Activated naive CD8-positive, alpha-beta T cell treated with anti-CD3 and anti-CD28 coated beads, Interleukin-2, amount 50 U/mL, for 24 hours (primary cell): ENCODE results near the gene NEDD4L.
"Not testable (repeated sequence)": the region's sequence is repeated elsewhere in the genome, so short reads cannot be mapped to it uniquely, and the experiment has no call there.

Experiments used
- ATAC-seq: fragments of 150-1000 bp; cut with Tn5 transposase; one replicate; pipeline ENCODE4 v1.10.0; 2021
- DNase-seq: peaks from one replicate; pipeline ENCODE4 v3.0.0; 2021
- H3K27ac Mint-ChIP-seq: one replicate; pipeline ENCODE4 v1.8.0; 2021; ENCODE audit warnings: mild to moderate bottlenecking, mixed read lengths
- H3K27me3 Mint-ChIP-seq: one replicate; pipeline ENCODE4 v1.8.0; 2021; ENCODE audit warnings: mixed read lengths
- H3K36me3 Mint-ChIP-seq: one replicate; pipeline ENCODE4 v1.8.0; 2021; ENCODE audit warnings: low read depth, mixed read lengths
- H3K4me1 Mint-ChIP-seq: one replicate; pipeline ENCODE4 v1.8.0; 2021; ENCODE audit warnings: mixed read lengths
- H3K4me3 Mint-ChIP-seq: one replicate; pipeline ENCODE4 v1.8.0; 2021; ENCODE audit warnings: mild to moderate bottlenecking, moderate library complexity, mixed read lengths
- H3K9me3 Mint-ChIP-seq: one replicate; pipeline ENCODE4 v1.8.0; 2021; ENCODE audit warnings: mixed read lengths

The NEDD4L gene

DNA sequence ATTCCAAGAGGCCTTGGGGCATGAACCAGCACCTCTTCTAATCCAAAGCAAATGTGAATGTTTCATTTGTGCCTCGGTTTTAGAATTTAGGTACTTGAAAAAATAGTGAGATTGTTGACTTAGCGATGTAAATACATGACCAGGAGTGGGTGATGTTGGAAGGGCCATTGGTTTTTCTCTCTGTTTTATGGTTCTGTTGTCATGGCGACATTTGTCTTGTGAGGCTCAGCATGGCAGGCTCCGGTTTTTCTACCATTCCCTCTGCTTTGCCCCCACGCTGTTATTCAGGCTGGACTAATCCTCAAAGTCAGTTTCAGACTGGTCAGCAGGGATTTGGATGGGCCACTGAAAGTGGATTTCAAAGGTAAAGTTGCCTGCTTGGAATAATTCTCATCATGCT, 329.5 kb downstream of the NEDD4L start:
- Mint-ChIP-seq H3K27me3 (no peaks in the 10 kb centered on the region), H3K4me1 (no peaks in the 10 kb centered on the region), H3K27ac (no peak overlapping the region), H3K36me3 (peaks cover 10% of the 10 kb centered on the region), H3K4me3 (no peak overlapping the region), H3K9me3 (no peaks in the 10 kb centered on the region)
- no peak for DNase-seq
- no peak for ATAC-seq

DNA sequence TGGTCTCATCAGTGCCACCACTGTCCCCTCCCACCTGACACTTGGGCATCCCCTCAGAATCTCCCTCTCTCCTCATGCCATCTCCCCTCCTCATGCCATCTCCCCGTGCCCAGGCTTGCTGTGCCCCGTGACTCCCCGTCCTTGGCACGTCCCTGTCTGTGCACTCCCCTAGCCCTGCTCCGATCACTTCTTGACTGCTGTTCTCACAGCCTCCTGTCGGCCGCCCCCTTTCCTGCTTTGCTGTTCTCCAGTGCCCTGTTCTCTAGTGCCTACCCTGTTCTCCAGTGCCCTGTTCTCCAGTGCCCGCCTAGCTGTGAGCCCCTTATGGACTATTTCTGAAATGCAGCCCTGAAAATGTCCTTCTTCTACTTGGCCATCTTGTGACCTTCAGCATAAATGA, 331.0 kb downstream of the NEDD4L start:
- Mint-ChIP-seq H3K4me1 (no peaks in the 10 kb centered on the region), H3K27ac (no peak overlapping the region), H3K36me3 (peaks cover 10% of the 10 kb centered on the region), H3K27me3 (no peaks in the 10 kb centered on the region), H3K4me3 (no peak overlapping the region), H3K9me3 (no peaks in the 10 kb centered on the region)
- DNase-seq (no peak), ATAC-seq (no peak)

DNA sequence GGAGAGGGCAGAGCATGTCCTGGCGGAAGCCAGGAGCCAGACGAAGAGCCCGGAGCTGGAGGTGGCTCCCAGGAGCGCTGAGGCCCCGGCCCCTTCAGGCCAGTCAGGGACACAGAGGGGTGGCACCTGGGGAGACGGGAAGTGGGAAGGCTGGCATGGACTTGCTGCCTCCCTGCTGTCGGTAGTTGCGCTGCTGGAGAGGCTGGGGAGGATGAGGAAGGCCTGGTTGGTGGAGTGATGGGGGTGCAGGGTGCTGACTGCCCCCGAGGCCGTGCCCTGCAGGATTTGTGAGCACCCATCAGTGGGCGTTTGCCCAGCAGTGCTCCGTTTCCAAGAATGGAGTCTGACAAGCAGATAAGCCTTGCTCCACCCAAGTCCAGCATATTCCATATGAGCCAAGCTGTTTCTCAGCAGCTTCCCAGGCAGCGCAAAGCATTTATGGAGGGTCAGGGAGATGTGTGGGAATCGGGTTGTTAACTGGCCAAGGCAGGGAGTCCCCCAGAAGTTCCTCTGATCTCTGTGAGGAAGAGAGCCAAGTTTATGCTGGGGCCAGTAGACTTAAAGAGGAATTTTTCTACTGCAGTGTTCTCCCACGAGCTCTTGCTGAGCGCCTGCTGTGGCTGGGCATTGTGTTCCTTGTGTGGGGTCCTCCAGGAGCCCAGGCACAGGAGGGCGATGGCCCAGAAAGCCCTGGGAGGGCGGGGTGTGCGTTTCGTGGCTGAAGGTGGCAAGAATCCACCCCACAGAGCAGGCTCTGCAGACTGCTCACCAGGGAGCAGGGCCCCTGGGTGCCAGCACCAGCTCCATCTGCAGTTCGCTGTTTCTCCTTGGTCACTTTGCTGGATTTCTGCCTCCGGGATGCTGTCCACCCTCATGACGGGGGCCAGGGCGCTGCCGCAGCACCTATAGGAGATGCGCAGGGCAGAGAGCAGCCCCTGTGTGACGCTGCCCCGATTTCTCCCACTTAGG, 334.7 kb downstream of the NEDD4L start:
- ATAC-seq (no peak), DNase-seq (no peak)
- Mint-ChIP-seq H3K27ac (no peak overlapping the region), H3K27me3 (no peaks in the 10 kb centered on the region), H3K9me3 (no peaks in the 10 kb centered on the region), H3K4me1 (no peaks in the 10 kb centered on the region), H3K36me3 (peaks cover 2% of the 10 kb centered on the region), H3K4me3 (no peak overlapping the region)

DNA sequence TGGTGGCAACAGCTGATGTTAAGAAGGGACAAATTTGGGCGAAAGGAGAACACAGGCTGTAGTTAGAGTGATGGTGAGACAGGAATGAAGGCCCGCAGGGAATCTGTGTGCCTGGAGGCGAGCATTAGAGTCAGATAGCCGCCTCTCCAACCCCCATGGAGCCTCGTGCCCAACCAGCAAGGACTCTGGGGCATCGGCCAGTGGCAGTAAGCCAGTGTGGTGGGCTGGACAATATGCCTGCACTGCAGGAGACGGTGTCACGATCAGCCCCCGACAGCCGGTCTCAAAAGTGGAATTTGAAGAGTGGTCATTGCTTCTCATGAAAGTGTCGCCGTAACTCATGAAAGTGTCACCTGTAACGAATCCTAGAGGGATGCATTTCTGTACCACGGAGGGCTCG, 335.4 kb downstream of the NEDD4L start:
- no peak overlapping the region for H3K27ac Mint-ChIP-seq
- no peaks in the 10 kb centered on the region for H3K9me3 Mint-ChIP-seq
- no peaks in the 10 kb centered on the region for H3K27me3 Mint-ChIP-seq
- ATAC-seq (no peak), DNase-seq (no peak)
- no peak overlapping the region for H3K4me3 Mint-ChIP-seq
- peaks cover 2% of the 10 kb centered on the region for H3K36me3 Mint-ChIP-seq
- no peaks in the 10 kb centered on the region for H3K4me1 Mint-ChIP-seq

DNA sequence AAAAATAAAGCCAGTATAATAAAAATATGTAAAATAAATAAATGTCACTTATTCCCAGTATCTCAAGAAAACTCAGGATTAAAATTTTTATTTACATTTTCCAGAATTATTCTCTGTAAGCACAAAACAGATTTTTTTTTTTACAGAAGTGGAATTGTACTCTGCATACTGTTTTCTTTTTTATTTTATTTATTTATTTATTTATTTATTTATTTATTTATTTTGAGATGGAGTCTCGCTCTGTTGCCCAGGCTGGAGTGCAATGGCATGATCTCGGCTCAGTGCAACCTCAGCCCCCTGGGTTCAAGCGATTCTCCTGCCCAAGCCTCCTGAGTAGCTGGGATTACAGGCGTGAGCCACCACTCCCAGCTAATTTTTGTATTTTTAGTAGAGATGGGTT, 336.1 kb downstream of the NEDD4L start:
- H3K9me3 Mint-ChIP-seq, H3K4me3 Mint-ChIP-seq, H3K36me3 Mint-ChIP-seq, ATAC-seq, H3K27me3 Mint-ChIP-seq, H3K4me1 Mint-ChIP-seq, DNase-seq, H3K27ac Mint-ChIP-seq: not testable (repeated sequence)

DNA sequence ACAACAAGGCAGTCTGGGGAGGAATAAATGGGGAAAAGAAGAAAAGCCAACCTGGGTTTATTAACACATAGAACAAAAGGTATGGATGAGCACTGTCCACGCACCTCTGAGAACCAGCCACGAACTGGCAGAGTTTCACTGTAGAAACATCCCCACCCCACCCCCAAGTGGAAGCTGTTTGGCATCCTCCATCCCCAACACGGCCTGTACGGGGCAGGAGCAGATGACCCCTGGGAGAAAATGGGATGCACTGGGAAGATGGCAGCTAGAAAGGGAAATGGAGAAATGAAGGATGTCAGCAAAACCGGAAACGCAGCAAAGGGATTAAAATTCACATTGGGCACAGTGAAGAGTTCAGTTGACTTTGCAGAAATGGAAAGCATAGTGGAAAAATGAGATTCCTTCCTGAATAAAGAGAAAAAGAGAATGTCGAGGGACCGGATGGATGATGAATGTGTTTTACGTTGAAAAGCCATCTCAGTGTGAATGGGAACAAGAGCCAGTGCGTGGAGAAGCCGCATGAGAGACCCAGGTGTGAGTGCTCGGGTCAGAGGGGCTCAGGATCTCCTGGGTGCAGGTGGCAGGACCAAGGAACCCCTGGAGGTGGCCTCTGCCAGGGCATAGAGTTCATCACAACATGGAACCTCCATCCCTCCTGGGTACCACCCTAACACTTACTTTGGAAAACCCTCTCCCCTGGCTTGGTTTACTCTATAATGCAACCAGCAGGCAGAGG, 337.8 kb downstream of the NEDD4L start:
- ATAC-seq (no peak), DNase-seq (no peak)
- peaks cover 2% of the 10 kb centered on the region for H3K36me3 Mint-ChIP-seq
- no peaks in the 10 kb centered on the region for H3K9me3 Mint-ChIP-seq
- H3K4me3 Mint-ChIP-seq, result no peak overlapping the region
- no peaks in the 10 kb centered on the region for H3K4me1 Mint-ChIP-seq
- no peaks in the 10 kb centered on the region for H3K27me3 Mint-ChIP-seq
- H3K27ac Mint-ChIP-seq, result no peak overlapping the region

DNA sequence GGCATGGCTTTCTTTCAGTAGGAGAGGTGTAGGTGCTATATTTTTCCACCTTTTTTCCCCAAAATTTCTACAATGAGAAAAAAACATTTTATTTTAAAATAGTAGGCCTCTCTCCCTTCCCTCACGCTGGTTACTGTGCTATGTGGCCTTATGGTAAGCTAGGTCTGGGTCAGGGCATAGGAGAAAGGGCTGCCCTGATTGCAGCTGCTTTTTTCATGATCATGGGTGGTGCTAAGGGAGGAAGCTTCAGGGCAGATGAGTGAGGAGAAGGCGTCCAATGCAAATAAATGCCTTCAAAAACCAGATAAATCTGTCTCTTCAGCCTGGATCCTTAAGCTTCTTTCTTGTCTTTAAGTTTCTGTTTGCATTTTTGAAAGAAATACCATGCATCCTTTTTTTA, 338.4 kb downstream of the NEDD4L start:
- H3K4me3 Mint-ChIP-seq, result no peak overlapping the region
- ATAC-seq (no peak), DNase-seq (no peak)
- H3K9me3 Mint-ChIP-seq, result no peaks in the 10 kb centered on the region
- H3K27ac Mint-ChIP-seq, result no peak overlapping the region
- no peaks in the 10 kb centered on the region for H3K4me1 Mint-ChIP-seq
- H3K27me3 Mint-ChIP-seq, result no peaks in the 10 kb centered on the region
- peaks cover 2% of the 10 kb centered on the region for H3K36me3 Mint-ChIP-seq

DNA sequence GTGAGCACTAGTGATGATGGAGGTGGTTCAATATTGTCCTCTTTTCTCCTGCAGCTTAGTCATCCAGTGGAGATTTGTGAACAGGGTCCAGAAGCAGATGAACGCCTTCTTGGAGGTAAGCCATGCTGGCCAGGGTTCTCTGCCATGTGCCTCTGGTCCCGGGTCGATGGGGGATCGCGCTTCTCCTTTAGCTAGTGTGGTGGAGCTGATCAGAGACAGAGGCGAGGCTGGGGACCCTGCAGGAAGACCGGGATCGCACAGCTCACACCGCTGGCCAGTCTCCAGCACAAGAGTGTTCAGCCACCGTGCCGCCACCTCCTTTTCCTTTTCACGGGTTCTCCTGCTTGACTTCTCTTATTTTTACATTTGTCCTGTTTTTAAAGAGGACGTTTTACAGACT, 341.4 kb downstream of the NEDD4L start:
- Mint-ChIP-seq H3K36me3 (peaks cover 2% of the 10 kb centered on the region), H3K4me1 (no peaks in the 10 kb centered on the region), H3K9me3 (no peaks in the 10 kb centered on the region), H3K27me3 (no peaks in the 10 kb centered on the region), H3K4me3 (no peak overlapping the region), H3K27ac (no peak overlapping the region)
- ATAC-seq (no peak), DNase-seq (no peak)

DNA sequence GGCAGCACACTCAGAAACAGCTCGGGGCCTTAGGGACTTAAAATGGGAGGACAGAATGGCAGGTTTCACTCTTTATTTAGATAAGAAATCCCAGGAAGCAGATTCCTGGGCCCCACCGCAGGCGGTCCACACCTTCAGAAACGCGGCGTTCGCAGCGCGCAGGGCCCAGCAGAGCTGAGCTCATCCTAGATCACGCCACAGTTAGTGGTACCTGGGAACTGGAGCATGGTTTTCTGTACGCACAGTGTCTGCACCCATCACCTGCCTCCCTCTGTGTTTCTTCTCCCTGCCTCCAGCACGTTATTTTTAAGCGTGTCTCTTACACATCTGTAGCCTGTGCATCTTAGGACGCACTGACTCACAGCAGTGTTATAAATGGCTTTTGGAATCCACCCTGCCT, 342.8 kb downstream of the NEDD4L start:
- no peak overlapping the region for H3K27ac Mint-ChIP-seq
- H3K9me3 Mint-ChIP-seq, result no peaks in the 10 kb centered on the region

DNA sequence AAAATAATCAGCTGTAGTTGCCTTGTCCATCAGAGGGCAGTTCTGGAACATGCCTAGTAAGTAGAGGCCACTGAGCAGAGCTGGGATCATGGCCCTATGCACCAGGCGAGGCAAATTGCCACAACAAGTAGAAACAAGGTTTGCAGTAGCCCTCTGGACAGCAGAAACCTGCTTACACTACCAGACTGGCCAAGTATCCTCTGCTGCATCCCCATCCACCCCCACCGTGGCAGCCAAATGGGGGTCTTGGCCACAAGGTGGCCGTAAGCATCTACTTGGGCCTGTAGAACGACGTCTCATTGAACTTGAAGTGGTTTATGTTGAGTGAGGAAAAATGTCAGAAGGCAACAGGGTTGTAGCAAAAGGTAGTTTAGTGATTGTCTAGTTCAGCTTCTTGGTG, 343.7 kb downstream of the NEDD4L start:
- no peaks in the 10 kb centered on the region for H3K4me1 Mint-ChIP-seq
- no peak overlapping the region for H3K4me3 Mint-ChIP-seq
- no peaks in the 10 kb centered on the region for H3K27me3 Mint-ChIP-seq

More for the DNA sequence above, 342.8 kb downstream of the NEDD4L start:
- no peak overlapping the region for H3K4me3 Mint-ChIP-seq
- no peak for DNase-seq
- H3K36me3 Mint-ChIP-seq, result peaks cover 2% of the 10 kb centered on the region
- no peaks in the 10 kb centered on the region for H3K4me1 Mint-ChIP-seq
- H3K27me3 Mint-ChIP-seq, result no peaks in the 10 kb centered on the region
- no peak for ATAC-seq

DNA sequence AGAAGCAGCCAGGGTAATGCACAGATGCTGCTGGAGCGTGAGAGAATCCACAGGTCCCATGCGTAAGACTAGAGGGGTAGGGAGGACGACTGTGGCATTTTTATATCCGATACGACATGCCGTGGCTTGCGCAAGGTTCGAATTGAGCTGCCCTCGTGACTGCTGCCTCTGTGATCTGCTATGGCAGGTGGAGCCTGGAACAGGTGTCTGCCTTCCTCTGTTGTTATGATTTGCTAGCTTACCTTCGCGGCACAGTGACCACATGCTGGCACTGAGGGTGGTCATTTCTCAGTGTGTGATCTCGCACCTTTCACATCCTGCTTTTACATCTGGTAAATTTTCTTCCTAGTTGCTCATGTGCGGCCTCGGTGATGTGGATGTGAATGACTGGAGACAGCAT, 344.7 kb downstream of the NEDD4L start:
- no peak for ATAC-seq
- Mint-ChIP-seq H3K36me3 (peaks cover 2% of the 10 kb centered on the region), H3K27me3 (no peaks in the 10 kb centered on the region), H3K4me1 (no peaks in the 10 kb centered on the region), H3K9me3 (no peaks in the 10 kb centered on the region), H3K4me3 (no peak overlapping the region), H3K27ac (no peak overlapping the region)
- DNase-seq, result no peak

More for the DNA sequence above, 343.7 kb downstream of the NEDD4L start:
- H3K36me3 Mint-ChIP-seq, result peaks cover 2% of the 10 kb centered on the region
- no peaks in the 10 kb centered on the region for H3K9me3 Mint-ChIP-seq
- ATAC-seq (no peak), DNase-seq (no peak)
- no peak overlapping the region for H3K27ac Mint-ChIP-seq

DNA sequence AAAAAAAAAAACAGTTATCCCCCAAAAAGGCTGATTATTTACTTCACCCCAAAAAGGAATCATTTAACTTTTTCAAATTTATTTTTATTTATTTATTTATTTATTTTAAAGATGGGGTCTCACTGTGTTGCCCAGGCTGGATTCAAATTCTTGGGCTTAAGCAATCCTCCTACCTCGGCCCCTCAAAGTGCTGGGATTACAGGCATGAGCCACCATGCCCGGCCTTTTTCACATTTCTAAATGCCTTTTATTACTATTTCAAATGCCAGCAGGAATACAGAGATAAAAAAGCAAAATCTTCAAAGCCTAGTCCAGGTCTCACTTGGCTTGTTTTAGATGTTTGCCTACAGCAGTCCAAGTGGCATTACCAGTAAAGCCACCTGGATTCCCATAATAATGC, 345.7 kb downstream of the NEDD4L start:
- Mint-ChIP-seq H3K9me3 (no peaks in the 10 kb centered on the region), H3K27ac (no peak overlapping the region), H3K4me1 (no peaks in the 10 kb centered on the region), H3K4me3 (no peak overlapping the region), H3K36me3 (no peaks in the 10 kb centered on the region), H3K27me3 (no peaks in the 10 kb centered on the region)
- ATAC-seq, result no peak
- no peak for DNase-seq

DNA sequence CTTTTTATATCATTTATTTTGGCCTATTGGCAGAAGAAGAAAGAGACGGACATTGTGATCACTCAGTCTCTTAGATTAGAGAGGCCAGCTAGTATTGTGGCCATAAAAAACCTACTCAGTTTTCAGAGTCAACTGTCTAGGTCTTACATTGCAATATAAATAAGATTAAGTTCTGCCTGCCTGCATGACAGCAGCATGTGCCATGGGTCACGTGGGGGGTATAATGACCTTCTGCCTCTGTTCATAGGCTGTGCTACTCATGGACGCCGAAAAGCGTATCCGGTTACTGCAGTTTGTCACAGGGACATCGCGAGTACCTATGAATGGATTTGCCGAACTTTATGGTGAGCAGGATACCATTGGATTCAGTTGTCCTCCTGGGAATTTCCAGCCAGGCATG, 346.4 kb downstream of the NEDD4L start:
- ATAC-seq, result no peak
- Mint-ChIP-seq H3K4me1 (no peaks in the 10 kb centered on the region), H3K27ac (no peak overlapping the region), H3K9me3 (no peaks in the 10 kb centered on the region), H3K27me3 (no peaks in the 10 kb centered on the region), H3K4me3 (no peak overlapping the region), H3K36me3 (no peaks in the 10 kb centered on the region)
- DNase-seq, result no peak

DNA sequence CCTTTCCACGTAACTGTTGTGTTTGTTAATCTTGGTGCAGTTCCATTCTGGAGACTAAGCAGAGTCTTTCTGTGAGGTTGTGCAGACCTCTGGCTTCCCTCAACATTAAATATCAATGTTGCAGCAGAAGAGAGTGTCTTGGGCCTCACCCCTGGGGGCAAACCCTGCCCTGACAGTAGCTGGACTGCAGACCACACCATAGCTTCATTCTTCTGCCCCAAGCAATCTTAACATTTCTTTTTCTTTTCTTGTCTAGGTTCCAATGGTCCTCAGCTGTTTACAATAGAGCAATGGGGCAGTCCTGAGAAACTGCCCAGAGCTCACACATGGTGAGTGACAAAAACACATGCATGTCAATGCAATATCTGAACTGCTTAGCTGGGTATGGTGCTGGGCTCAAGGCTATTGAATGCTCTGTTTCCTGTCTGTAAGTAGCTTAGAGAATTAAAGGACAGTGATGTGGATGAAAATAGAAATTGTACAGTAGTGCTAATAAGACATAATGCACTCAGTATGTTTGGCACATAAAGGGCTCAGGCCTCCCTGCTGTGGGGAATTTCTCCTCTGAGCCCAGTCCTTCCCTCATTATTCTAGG, 347.3 kb downstream of the NEDD4L start:
- H3K4me3 Mint-ChIP-seq, result no peak overlapping the region

DNA sequence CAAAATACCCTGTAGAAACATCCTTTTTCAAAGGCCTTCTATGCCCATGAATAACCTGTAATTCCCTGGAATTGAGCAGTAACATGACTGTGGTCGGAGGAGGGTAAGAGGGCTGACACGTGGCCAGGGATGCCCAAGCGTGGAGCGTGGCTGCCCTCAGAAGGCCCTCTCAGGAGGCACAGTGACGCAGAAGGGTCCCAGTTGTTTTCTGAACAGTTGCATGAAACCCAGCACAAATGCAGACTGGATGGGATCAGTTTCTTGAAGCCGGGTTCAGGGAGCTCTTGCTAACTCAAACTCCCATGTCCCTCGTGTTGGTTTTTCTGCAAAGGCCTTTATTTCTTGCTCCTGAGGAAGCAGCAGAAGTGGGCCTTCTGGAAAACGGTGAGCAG, 347.9 kb downstream of the NEDD4L start:
- Mint-ChIP-seq H3K27ac (no peak overlapping the region), H3K4me3 (no peak overlapping the region), H3K4me1 (peaks cover 2% of the 10 kb centered on the region), H3K9me3 (no peaks in the 10 kb centered on the region), H3K27me3 (no peaks in the 10 kb centered on the region), H3K36me3 (no peaks in the 10 kb centered on the region)
- no peak for DNase-seq
- ATAC-seq, result no peak

More for the DNA sequence above, 347.3 kb downstream of the NEDD4L start:
- Mint-ChIP-seq H3K9me3 (no peaks in the 10 kb centered on the region), H3K4me1 (peaks cover 2% of the 10 kb centered on the region), H3K27ac (no peak overlapping the region), H3K36me3 (no peaks in the 10 kb centered on the region), H3K27me3 (no peaks in the 10 kb centered on the region)
- DNase-seq (no peak), ATAC-seq (no peak)
